Measurements from ENCODE around the gene CMSS1. TPM values are rescaled to one million over a fixed set of nuclear protein-coding genes. Genes with fewer than 3 reads are reported as not detected.

The CMSS1 gene
- total and polyA plus RNA-seq, 2 of the 13 experiments (the other 11 are each of a cell fraction or from before 2014, with no cell fraction given) = 6.4 to 48.7 TPM

GRCh38 chr3:100183608-100184125 lies 366.0 kb downstream of the CMSS1 start:
- no TSS peak for BruUV-seq (replicated peaks)
- in situ Hi-C loops (cut with HindIII; ENCODE audit: extremely low pct_ligation_motif_present, low pct_unique_long_range_greater_than_20kb) = no loop called here

More at GRCh38 chr3:100183608-100184125, 366.0 kb downstream of the CMSS1 start:
- DNase-seq (ENCODE audit: low spot score) = no peak
- Histone ChIP-seq H2AFZ (ENCODE audit: low read length) (no peak overlapping the region), H3K9me3 (ENCODE audit: low read length) (peaks cover 20% of the 10 kb centered on the region), H3K4me3 (replicated peaks in 1 of 3; ENCODE audit: insufficient read depth in 1 of 3, low read depth in 2 of 3, low read length in 3 of 3) (no peak overlapping the region), H3K27me3 (ENCODE audit: control insufficient read depth in 1 of 2, insufficient read depth in 2 of 2, low read length in 2 of 2) (no peaks in the 10 kb centered on the region), H3K4me2 (ENCODE audit: low read depth, low read length) (no peak overlapping the region), H3K4me1 (ENCODE audit: insufficient read depth, low read length) (peaks cover 10% of the 10 kb centered on the region), H4K20me1 (ENCODE audit: insufficient read depth, low read length) (no peaks in the 10 kb centered on the region), H3K9ac (ENCODE audit: insufficient read depth, low read depth, low read length) (no peak overlapping the region), H3K27ac (ENCODE audit: extremely low read length, insufficient read depth, low read length) (no peak overlapping the region), H3K79me2 (ENCODE audit: insufficient read depth, low read length) (no peaks in the 10 kb centered on the region), H3K36me3 (replicated peaks in 1 of 2; ENCODE audit: control insufficient read depth in 1 of 2, insufficient read depth in 2 of 2, low read length in 2 of 2) (peaks cover 0 to 7% of the 10 kb centered on the region in 2 experiments; a peak in 2 of 5 replicates)
- no peak for ATAC-seq
- CTCF ChIA-PET (ENCODE audit: low intra/inter-chr PET ratio, low total read pairs) = no interaction called here
- intact Hi-C loops (cut with micrococcal nuclease; ENCODE audit: unreplicated experiment) = no loop called here
- no peak for FAIRE-seq
- WGBS (ENCODE audit: low lambda C conversion rate) = 90% methylated on average over 1 of the region's 1 CpG
- POLR2A ChIA-PET = no interaction called here
- no peak for TF ChIP-seq NFYC (CRISPR knock-in tag; IDR thresholded peaks at IDR 0.05)
- no peak for TF ChIP-seq ZBTB49 (CRISPR knock-in tag; IDR thresholded peaks at IDR 0.05; ENCODE audit: borderline replicate concordance)
- TF ChIP-seq ZFP41 (CRISPR knock-in tag; IDR thresholded peaks at IDR 0.05; ENCODE audit: borderline replicate concordance) = no peak
- TF ChIP-seq, protein P1, sequence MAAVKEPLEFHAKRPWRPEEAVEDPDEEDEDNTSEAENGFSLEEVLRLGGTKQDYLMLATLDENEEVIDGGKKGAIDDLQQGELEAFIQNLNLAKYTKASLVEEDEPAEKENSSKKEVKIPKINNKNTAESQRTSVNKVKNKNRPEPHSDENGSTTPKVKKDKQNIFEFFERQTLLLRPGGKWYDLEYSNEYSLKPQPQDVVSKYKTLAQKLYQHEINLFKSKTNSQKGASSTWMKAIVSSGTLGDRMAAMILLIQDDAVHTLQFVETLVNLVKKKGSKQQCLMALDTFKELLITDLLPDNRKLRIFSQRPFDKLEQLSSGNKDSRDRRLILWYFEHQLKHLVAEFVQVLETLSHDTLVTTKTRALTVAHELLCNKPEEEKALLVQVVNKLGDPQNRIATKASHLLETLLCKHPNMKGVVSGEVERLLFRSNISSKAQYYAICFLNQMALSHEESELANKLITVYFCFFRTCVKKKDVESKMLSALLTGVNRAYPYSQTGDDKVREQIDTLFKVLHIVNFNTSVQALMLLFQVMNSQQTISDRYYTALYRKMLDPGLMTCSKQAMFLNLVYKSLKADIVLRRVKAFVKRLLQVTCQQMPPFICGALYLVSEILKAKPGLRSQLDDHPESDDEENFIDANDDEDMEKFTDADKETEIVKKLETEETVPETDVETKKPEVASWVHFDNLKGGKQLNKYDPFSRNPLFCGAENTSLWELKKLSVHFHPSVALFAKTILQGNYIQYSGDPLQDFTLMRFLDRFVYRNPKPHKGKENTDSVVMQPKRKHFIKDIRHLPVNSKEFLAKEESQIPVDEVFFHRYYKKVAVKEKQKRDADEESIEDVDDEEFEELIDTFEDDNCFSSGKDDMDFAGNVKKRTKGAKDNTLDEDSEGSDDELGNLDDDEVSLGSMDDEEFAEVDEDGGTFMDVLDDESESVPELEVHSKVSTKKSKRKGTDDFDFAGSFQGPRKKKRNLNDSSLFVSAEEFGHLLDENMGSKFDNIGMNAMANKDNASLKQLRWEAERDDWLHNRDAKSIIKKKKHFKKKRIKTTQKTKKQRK (IDR thresholded peaks at IDR 0.05; ENCODE audit: low read length) = no peak
- no peak for TF ChIP-seq DPF2 (CRISPR knock-in tag; IDR thresholded peaks at IDR 0.05; ENCODE audit: borderline replicate concordance, low read depth)
- no peak for TF ChIP-seq ZNF235 (CRISPR knock-in tag; IDR thresholded peaks at IDR 0.05; ENCODE audit: borderline replicate concordance)
- TF ChIP-seq IRF9 (CRISPR knock-in tag; IDR thresholded peaks at IDR 0.05; ENCODE audit: borderline replicate concordance) = no peak
- no peak for TF ChIP-seq ZNF124 (CRISPR knock-in tag; IDR thresholded peaks at IDR 0.05)
- TF ChIP-seq, protein P2, sequence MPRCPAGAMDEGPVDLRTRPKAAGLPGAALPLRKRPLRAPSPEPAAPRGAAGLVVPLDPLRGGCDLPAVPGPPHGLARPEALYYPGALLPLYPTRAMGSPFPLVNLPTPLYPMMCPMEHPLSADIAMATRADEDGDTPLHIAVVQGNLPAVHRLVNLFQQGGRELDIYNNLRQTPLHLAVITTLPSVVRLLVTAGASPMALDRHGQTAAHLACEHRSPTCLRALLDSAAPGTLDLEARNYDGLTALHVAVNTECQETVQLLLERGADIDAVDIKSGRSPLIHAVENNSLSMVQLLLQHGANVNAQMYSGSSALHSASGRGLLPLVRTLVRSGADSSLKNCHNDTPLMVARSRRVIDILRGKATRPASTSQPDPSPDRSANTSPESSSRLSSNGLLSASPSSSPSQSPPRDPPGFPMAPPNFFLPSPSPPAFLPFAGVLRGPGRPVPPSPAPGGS (CRISPR knock-in tag; IDR thresholded peaks at IDR 0.05) = no peak
- TF ChIP-seq, protein P3, sequence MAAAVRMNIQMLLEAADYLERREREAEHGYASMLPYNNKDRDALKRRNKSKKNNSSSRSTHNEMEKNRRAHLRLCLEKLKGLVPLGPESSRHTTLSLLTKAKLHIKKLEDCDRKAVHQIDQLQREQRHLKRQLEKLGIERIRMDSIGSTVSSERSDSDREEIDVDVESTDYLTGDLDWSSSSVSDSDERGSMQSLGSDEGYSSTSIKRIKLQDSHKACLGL (CRISPR knock-in tag; IDR thresholded peaks at IDR 0.05) = no peak
- TF ChIP-seq CAMTA2 (CRISPR knock-in tag; IDR thresholded peaks at IDR 0.05; ENCODE audit: borderline replicate concordance) = no peak

Data from HepG2 (cell line).